ENCODE data around the gene MYL12B. TPM values are rescaled to one million over a fixed set of nuclear protein-coding genes. Genes with fewer than 3 reads are reported as not detected.
A peak's percentile ranks its signal among the peaks of the same experiment; 100 is the strongest.

Gene MYL12B
- total and polyA plus RNA-seq, 10 donors = 176 to 371 (median 245) TPM

DNA sequence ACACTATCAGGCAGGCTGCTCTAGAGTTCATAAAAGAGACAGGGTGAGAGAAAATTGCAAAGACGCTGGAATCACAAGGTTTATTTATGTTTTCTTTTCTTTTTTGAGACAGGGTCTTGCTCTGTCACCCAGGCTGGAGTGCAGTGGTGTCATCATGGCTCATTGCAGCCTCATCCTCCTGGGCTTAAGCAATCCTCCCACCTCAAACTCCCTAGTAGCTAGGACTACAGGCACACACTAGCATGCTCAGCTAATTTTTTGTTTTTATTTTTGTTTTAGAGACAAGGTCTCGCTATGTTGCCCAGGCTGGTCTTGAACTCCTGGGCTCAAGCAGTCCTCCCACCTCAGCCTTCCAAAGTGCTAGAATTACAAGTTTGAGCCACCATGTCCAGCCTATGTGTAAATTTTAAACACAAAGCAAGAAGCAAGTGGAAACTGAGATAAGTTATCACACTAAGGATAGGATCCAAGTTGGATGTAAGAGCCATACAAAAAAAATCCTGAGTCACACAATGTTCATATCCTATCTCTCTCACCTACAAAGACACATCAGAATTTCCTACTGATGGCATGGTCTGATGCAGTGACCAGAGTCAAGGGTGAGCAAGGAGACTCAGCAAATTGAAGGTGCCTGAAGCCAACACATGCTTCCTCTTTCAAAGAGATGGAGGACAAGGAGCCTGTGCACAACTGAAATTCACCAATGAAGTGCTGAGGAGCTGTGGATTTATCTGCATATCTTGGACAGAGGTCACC, 31.4 kb downstream of the MYL12B start:
- Histone ChIP-seq H3K27ac (no peak overlapping the region), H3K27me3 (replicated peaks in 1 of 7) (peaks cover 0 to 2% (median 0%) of the 10 kb centered on the region in 7 donors), H3K4me3 (no peak overlapping the region), H3K4me1 (peaks cover 5 to 16% (median 9%) of the 10 kb centered on the region in 6 donors), H3K9me3 (peaks cover 0 to 30% (median 20%) of the 10 kb centered on the region in 8 donors), H3K36me3 (no peaks in the 10 kb centered on the region)
- TF ChIP-seq, protein P1, sequence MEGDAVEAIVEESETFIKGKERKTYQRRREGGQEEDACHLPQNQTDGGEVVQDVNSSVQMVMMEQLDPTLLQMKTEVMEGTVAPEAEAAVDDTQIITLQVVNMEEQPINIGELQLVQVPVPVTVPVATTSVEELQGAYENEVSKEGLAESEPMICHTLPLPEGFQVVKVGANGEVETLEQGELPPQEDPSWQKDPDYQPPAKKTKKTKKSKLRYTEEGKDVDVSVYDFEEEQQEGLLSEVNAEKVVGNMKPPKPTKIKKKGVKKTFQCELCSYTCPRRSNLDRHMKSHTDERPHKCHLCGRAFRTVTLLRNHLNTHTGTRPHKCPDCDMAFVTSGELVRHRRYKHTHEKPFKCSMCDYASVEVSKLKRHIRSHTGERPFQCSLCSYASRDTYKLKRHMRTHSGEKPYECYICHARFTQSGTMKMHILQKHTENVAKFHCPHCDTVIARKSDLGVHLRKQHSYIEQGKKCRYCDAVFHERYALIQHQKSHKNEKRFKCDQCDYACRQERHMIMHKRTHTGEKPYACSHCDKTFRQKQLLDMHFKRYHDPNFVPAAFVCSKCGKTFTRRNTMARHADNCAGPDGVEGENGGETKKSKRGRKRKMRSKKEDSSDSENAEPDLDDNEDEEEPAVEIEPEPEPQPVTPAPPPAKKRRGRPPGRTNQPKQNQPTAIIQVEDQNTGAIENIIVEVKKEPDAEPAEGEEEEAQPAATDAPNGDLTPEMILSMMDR (IDR thresholded peaks at IDR 0.05 in 8 of 11, conservative IDR thresholded peaks at IDR 0.05 in 3 of 11) = no peak
- WGBS, 5 donors = 88 to 98% (median 91%) methylated on average over 2 of the region's 2 CpGs
- DNase-seq = no peak
- intact Hi-C loops (cut with DNase I; ENCODE audit: low total_unique reads) = no loop called here

GRCh38 chr18:3294435-3295080, 32.6 kb downstream of the MYL12B start:
- H3K4me3 ChIP-seq = no peak overlapping the region
- H3K27me3 ChIP-seq (replicated peaks in 1 of 7) = peaks cover 0 to 9% (median 0%) of the 10 kb centered on the region in 7 donors
- intact Hi-C loops (cut with DNase I; ENCODE audit: low total_unique reads) = no loop called here
- no peak overlapping the region for H3K27ac ChIP-seq
- H3K4me1 ChIP-seq = peaks cover 5 to 16% (median 9%) of the 10 kb centered on the region in 6 donors
- no peak for TF ChIP-seq POLR2A (IDR thresholded peaks at IDR 0.05)
- TF ChIP-seq POLR2AphosphoS5 (IDR thresholded peaks at IDR 0.05) = no peak
- TF ChIP-seq, protein P1 (IDR thresholded peaks at IDR 0.05 in 8 of 11, conservative IDR thresholded peaks at IDR 0.05 in 3 of 11) = no peak
- WGBS, 5 donors = 77 to 99% (median 94%) methylated on average over 3 of the region's 3 CpGs
- DNase-seq = no peak
- peaks cover 0 to 31% (median 20%) of the 10 kb centered on the region in 8 donors for H3K9me3 ChIP-seq
- H3K36me3 ChIP-seq = no peaks in the 10 kb centered on the region

DNA sequence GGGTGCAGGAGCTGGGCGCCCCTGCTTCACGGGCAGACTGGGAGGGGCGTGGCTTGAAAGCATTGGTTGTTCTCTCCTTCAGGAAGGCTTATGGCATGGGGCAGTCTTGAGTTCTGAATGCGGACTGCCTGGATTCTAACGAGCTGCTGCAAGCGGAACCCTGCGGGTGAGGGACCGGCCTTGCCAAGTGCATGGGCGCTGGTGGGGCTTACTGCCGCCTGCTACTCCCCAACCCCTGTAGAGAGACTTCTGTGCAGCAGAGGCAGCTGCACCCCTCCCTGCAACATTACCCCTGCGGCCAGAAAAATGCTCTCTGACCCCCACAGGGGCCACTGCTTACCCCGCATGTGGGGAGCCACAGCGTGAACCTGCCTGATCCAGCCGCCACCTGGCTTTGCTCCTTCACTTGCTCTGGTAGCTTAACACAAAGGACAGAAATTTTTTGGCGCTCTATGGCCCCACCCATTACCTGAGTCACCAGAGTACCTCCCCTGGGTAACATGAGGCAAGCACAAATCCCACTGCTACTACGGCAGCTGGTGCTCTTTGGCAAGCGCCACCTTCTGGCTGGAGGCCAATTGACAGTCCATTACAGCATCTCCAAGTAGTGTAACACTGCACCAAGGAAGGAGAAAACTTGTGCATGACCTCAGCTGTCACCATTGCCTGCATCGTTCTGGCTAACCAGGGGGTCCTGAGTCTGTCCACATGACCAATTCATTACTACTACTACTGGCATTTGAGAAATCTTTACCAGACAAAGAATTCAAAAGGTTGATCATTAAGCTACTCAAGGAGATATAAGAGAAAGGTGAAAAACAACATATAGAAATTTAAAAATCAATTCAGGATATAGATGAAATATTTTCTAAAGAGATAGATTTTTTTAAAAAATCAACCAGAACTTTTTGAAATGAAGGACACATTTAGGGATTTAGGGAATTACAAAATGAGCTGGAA, 35.4 kb downstream of the MYL12B start:
- peaks cover 0 to 6% (median 0%) of the 10 kb centered on the region in 8 donors for H3K9me3 ChIP-seq
- peaks cover 0 to 13% (median 0%) of the 10 kb centered on the region in 7 donors for H3K27me3 ChIP-seq (replicated peaks in 1 of 7)
- 5 to 9% (median 8%) methylated on average over 12 to 18 of the region's 18 CpGs for WGBS, 5 donors
- intact Hi-C loops (cut with DNase I; ENCODE audit: low total_unique reads) = no loop called here
- no peaks in the 10 kb centered on the region for H3K36me3 ChIP-seq
- peak; percentile 94 for DNase-seq
- H3K27ac ChIP-seq = peak overlapping the region in 7 of 8 donors; percentile 2 to 83 (median 69)
- peak; percentile 58 to 77 (median 65) for TF ChIP-seq POLR2AphosphoS5 (IDR thresholded peaks at IDR 0.05)
- TF ChIP-seq, protein P1 (IDR thresholded peaks at IDR 0.05 in 8 of 11, conservative IDR thresholded peaks at IDR 0.05 in 3 of 11) = peak; percentile 35 to 80 (median 69)
- no peak for TF ChIP-seq POLR2A (IDR thresholded peaks at IDR 0.05)
- peak overlapping the region; percentile 48 to 90 (median 62) for H3K4me3 ChIP-seq
- H3K4me1 ChIP-seq = peaks cover 5 to 16% (median 9%) of the 10 kb centered on the region in 6 donors

Measured in spleen (tissue), 11 donors.